HL-60 (cell line): ENCODE measurements around the gene PRELP.

Experiments used
- DNase-seq, 2 experiments: peaks; one replicate each; pipeline ENCODE4 v3.0.0-alpha.2; 2010 to 2020; ENCODE audit warnings: low read depth in 1 of 2, low spot score in 1 of 2
- H3K27ac ChIP-seq: fragments of 250-450 bp; sonication (Bioruptor Pico); replicated peaks from 2 replicates; pipeline ENCODE4 v1.5.1; 2020; ENCODE audit warnings: mild to moderate bottlenecking, moderate library complexity
- H3K27me3 ChIP-seq: fragments of 250-450 bp; sonication (Bioruptor Pico); 2 replicates; pipeline ENCODE4 v1.5.1; 2021; ENCODE audit warnings: mild to moderate bottlenecking, moderate library complexity; ENCODE audit not compliant: insufficient read depth, poor library complexity, severe bottlenecking
- H3K4me3 ChIP-seq: replicated peaks from 2 replicates; pipeline ENCODE4 v1.5.1; 2011; ENCODE audit warnings: mild to moderate bottlenecking, control low read depth, low read length; ENCODE audit not compliant: insufficient read depth
- GABPA ChIP-seq: IDR thresholded peaks from 2 replicates; pipeline ENCODE4 v1.6.1; 2012; ENCODE audit warnings: low read depth
- POLR2AphosphoS5 ChIP-seq: IDR thresholded peaks from 2 replicates; pipeline ENCODE4 v1.6.1; 2012; ENCODE audit warnings: low read depth
- SPI1 ChIP-seq: IDR thresholded peaks from 2 replicates; pipeline ENCODE4 v1.6.1; 2012; ENCODE audit warnings: low read depth, mild to moderate bottlenecking, borderline replicate concordance
- TF ChIP-seq, protein P1 (sequence below): IDR thresholded peaks from one replicate; pipeline ENCODE4 v1.5.1; 2011; ENCODE audit warnings: low read length, control low read depth, inconsistent platforms; ENCODE audit not compliant: insufficient read depth
- TF ChIP-seq, protein P2 (sequence below): IDR thresholded peaks from 2 replicates; pipeline ENCODE4 v1.6.1; 2012; ENCODE audit warnings: low read depth; ENCODE audit not compliant: insufficient replicate concordance

PRELP gene

GRCh38 chr1:203493901-203494300 is 18.3 kb downstream of the PRELP start, which contains the start of gene OPTC:
Gene OPTC (plus strand): TSS chr1:203494153. CDS start chr1:203496006, 1,853 bp downstream.
- Histone ChIP-seq H3K27ac (no peak within 1 kb of the TSS), H3K27me3 (peaks cover 8% of the 10 kb centered on the region), H3K4me3 (no peak within 1 kb of the TSS)
- DNase-seq = no peak
- TF ChIP-seq, protein P1, sequence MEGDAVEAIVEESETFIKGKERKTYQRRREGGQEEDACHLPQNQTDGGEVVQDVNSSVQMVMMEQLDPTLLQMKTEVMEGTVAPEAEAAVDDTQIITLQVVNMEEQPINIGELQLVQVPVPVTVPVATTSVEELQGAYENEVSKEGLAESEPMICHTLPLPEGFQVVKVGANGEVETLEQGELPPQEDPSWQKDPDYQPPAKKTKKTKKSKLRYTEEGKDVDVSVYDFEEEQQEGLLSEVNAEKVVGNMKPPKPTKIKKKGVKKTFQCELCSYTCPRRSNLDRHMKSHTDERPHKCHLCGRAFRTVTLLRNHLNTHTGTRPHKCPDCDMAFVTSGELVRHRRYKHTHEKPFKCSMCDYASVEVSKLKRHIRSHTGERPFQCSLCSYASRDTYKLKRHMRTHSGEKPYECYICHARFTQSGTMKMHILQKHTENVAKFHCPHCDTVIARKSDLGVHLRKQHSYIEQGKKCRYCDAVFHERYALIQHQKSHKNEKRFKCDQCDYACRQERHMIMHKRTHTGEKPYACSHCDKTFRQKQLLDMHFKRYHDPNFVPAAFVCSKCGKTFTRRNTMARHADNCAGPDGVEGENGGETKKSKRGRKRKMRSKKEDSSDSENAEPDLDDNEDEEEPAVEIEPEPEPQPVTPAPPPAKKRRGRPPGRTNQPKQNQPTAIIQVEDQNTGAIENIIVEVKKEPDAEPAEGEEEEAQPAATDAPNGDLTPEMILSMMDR = no peak
- TF ChIP-seq, protein P2, sequence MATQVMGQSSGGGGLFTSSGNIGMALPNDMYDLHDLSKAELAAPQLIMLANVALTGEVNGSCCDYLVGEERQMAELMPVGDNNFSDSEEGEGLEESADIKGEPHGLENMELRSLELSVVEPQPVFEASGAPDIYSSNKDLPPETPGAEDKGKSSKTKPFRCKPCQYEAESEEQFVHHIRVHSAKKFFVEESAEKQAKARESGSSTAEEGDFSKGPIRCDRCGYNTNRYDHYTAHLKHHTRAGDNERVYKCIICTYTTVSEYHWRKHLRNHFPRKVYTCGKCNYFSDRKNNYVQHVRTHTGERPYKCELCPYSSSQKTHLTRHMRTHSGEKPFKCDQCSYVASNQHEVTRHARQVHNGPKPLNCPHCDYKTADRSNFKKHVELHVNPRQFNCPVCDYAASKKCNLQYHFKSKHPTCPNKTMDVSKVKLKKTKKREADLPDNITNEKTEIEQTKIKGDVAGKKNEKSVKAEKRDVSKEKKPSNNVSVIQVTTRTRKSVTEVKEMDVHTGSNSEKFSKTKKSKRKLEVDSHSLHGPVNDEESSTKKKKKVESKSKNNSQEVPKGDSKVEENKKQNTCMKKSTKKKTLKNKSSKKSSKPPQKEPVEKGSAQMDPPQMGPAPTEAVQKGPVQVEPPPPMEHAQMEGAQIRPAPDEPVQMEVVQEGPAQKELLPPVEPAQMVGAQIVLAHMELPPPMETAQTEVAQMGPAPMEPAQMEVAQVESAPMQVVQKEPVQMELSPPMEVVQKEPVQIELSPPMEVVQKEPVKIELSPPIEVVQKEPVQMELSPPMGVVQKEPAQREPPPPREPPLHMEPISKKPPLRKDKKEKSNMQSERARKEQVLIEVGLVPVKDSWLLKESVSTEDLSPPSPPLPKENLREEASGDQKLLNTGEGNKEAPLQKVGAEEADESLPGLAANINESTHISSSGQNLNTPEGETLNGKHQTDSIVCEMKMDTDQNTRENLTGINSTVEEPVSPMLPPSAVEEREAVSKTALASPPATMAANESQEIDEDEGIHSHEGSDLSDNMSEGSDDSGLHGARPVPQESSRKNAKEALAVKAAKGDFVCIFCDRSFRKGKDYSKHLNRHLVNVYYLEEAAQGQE = no peak
- TF ChIP-seq GABPA (no peak), POLR2AphosphoS5 (no peak), SPI1 (no peak)

GRCh38 chr1:203495845-203496244 is 20.2 kb downstream of the PRELP start:
- TF ChIP-seq POLR2AphosphoS5 = no peak
- no peak for TF ChIP-seq SPI1
- TF ChIP-seq, protein P1 = no peak
- no peak for TF ChIP-seq GABPA
- TF ChIP-seq, protein P2 = no peak
- no peak for DNase-seq
- Histone ChIP-seq H3K4me3 (no peak overlapping the region), H3K27ac (no peak overlapping the region), H3K27me3 (peaks cover 4% of the 10 kb centered on the region)

GRCh38 chr1:203497269-203497777 is 21.7 kb downstream of the PRELP start:
- no peak overlapping the region for H3K27ac ChIP-seq
- TF ChIP-seq, protein P1 = no peak
- TF ChIP-seq POLR2AphosphoS5 = no peak
- TF ChIP-seq, protein P2 = no peak
- no peak for TF ChIP-seq SPI1
- no peak for TF ChIP-seq GABPA
- H3K27me3 ChIP-seq = no peaks in the 10 kb centered on the region
- no peak for DNase-seq
- no peak overlapping the region for H3K4me3 ChIP-seq
